K562 (cell line): Measurements from ENCODE around the gene EPB41L3. TPM values are rescaled to one million over a fixed set of nuclear protein-coding genes. Genes with fewer than 3 reads are reported as not detected.

Experiments used
- ATAC-seq: fragments of 200-7000 bp; cut with Tn5 transposase; 3 replicates; pipeline ENCODE4 v1.9.1; 2020; ENCODE audit warnings: moderate library complexity
- BruUV-seq: library from RNA; stranded (reverse); fragments of 400-500 nt; replicated peaks from 2 replicates; lab custom pipeline; 2021; lab: Mats Ljungman, UMichigan
- CTCF ChIA-PET: fragments of 300-600 bp; formaldehyde crosslinking; extraction: SDS; loops from one replicate; lab custom pipeline; 2021; ENCODE audit warnings: low intra/inter-chr PET ratio; lab: Yijun Ruan, JAX
- POLR2A ChIA-PET: fragments of 300-600, 350-650 bp; sonication (Branson Sonifier 250); formaldehyde crosslinking; extraction: SDS; loops from one replicate; lab custom pipeline; 2021; ENCODE audit warnings: antibody characterized with exemption, inconsistent platforms; lab: Yijun Ruan, JAX
- DNase-seq, 4 experiments: peaks; one replicate each; pipeline versions ENCODE4 v3.0.0 to v3.0.0-alpha.2; 2011 to 2018; ENCODE audit warnings: low spot score in 3 of 4, mixed read lengths in 3 of 4; ENCODE audit errors: extremely low read depth in 1 of 4
- FAIRE-seq: peaks from 2 replicates; lab custom pipeline; 2011; peaks lifted over from hg19 to GRCh38; lab: Jason Lieb, UNC
- H2AFZ ChIP-seq: 2 replicates; pipeline ENCODE4 v1.6.0; 2011; ENCODE audit warnings: low read depth, low read length, control low read depth, inconsistent platforms
- H3K27ac ChIP-seq: fragments of 200-600 bp; 3 replicates; pipeline ENCODE4 v1.8.0; 2011; ENCODE audit warnings: low read depth, mild to moderate bottlenecking, control low read depth, inconsistent platforms, low read length, moderate library complexity, mixed read lengths; ENCODE audit errors: extremely low read depth
- H3K27me3 ChIP-seq, 2 experiments: fragments of 300-600 bp in 1 of 2; 2 replicates in 1 of 2; 3 replicates in 1 of 2; pipeline versions ENCODE4 v1.6.0 to v1.8.0; 2011; ENCODE audit warnings: inconsistent platforms in 2 of 2, low read length in 2 of 2, mild to moderate bottlenecking in 1 of 2, mixed read lengths in 1 of 2, moderate library complexity in 1 of 2; ENCODE audit not compliant: control insufficient read depth in 2 of 2, insufficient read depth in 2 of 2
- H3K36me3 ChIP-seq: fragments of 300-600 bp; 3 replicates; pipeline ENCODE4 v1.8.0; 2011; ENCODE audit warnings: mild to moderate bottlenecking, low read length, inconsistent platforms; ENCODE audit not compliant: control insufficient read depth, insufficient read depth
- H3K4me1 ChIP-seq, 2 experiments: fragments of 200-600 bp in 1 of 2; replicated peaks in 1 of 2; 2 replicates in 1 of 2; 3 replicates in 1 of 2; pipeline versions ENCODE4 v1.5.1 to v1.8.0; 2011; ENCODE audit warnings: inconsistent platforms in 2 of 2, low read length in 2 of 2, mild to moderate bottlenecking in 1 of 2, mixed read lengths in 1 of 2, moderate library complexity in 1 of 2; ENCODE audit not compliant: control insufficient read depth in 2 of 2, insufficient read depth in 2 of 2
- H3K4me2 ChIP-seq: 2 replicates; pipeline ENCODE4 v1.6.1; 2011; ENCODE audit warnings: low read length, control low read depth, inconsistent platforms, mixed read lengths; ENCODE audit not compliant: insufficient read depth
- H3K4me3 ChIP-seq: fragments of 200-600 bp; sonication (generic), shearing (Covaris generic); 2 replicates; pipeline ENCODE4 v1.5.1; 2016; ENCODE audit warnings: control low read depth, inconsistent platforms
- H3K79me2 ChIP-seq: fragments of 200-600 bp; 3 replicates; pipeline ENCODE4 v1.8.0; 2011; ENCODE audit warnings: low read length, inconsistent platforms; ENCODE audit not compliant: control insufficient read depth, insufficient read depth
- H3K9ac ChIP-seq, 2 experiments: 2 replicates each; pipeline versions ENCODE4 v1.6.0 to v1.6.1; 2011; ENCODE audit warnings: low read depth in 2 of 2, low read length in 2 of 2, control low read depth in 1 of 2, inconsistent platforms in 1 of 2, mild to moderate bottlenecking in 1 of 2, mixed read lengths in 1 of 2; ENCODE audit not compliant: insufficient read depth in 1 of 2
- H3K9me1 ChIP-seq: one replicate; pipeline ENCODE4 v1.6.0; 2011; ENCODE audit warnings: inconsistent platforms, mild to moderate bottlenecking, low read length, moderate library complexity; ENCODE audit not compliant: control insufficient read depth, insufficient read depth
- H3K9me3 ChIP-seq: replicated peaks from 2 replicates; pipeline ENCODE4 v1.5.1; 2011; ENCODE audit warnings: low read depth, low read length, inconsistent platforms; ENCODE audit not compliant: control insufficient read depth, insufficient read depth
- H4K20me1 ChIP-seq: replicated peaks from 2 replicates; pipeline ENCODE4 v1.6.1; 2011; ENCODE audit warnings: low read length, inconsistent platforms, mixed read lengths; ENCODE audit not compliant: control insufficient read depth, insufficient read depth
- FOXK2 ChIP-seq, 2 experiments: fragments of 450-650 bp; IDR thresholded peaks in 1 of 2; conservative IDR thresholded peaks in 1 of 2; 2 replicates each; pipeline ENCODE4 v1.6.1; 2016; ENCODE audit warnings: low read depth in 2 of 2, mild to moderate bottlenecking in 1 of 2
- KLF13 ChIP-seq: fragments of 450-650 bp; IDR thresholded peaks from 2 replicates; pipeline ENCODE4 v1.6.1; 2016; ENCODE audit warnings: missing genetic modification characterization, low read depth, mild to moderate bottlenecking, missing compliant biosample characterization, moderate library complexity, borderline replicate concordance
- SP2 ChIP-seq: IDR thresholded peaks from 2 replicates; pipeline ENCODE4 v1.6.1; 2011; ENCODE audit warnings: mild to moderate bottlenecking, low read depth, low read length, moderate library complexity; ENCODE audit not compliant: poor library complexity, severe bottlenecking; ENCODE audit errors: extremely low read depth
- TGIF2 ChIP-seq: sonication (generic); formaldehyde crosslinking; IDR thresholded peaks from 2 replicates; pipeline ENCODE4 v1.8.1; 2022; ENCODE audit warnings: mild to moderate bottlenecking, missing genetic modification reagents, moderate library complexity
- ZNF699 ChIP-seq: fragments of 250-450 bp; sonication (Bioruptor Pico); IDR thresholded peaks from 2 replicates; pipeline ENCODE4 v1.8.0; 2021; ENCODE audit warnings: mild to moderate bottlenecking, moderate library complexity; ENCODE audit not compliant: insufficient replicate concordance
- WGBS: fragments of 100-300 bp; shearing (Covaris generic); methylation state at CpG from one replicate; pipeline ENCODE4 v1.1.6; 2016; ENCODE audit warnings: low coverage, mixed read lengths; ENCODE audit not compliant: insufficient coverage; ENCODE audit errors: missing lambda C conversion rate; 5-methylcytosine and 5-hydroxymethylcytosine counted together
- in situ Hi-C: fragments of 300-500 bp; cut with MboI; formaldehyde crosslinking; loops from 4 replicates; pipeline ENCODE4 v1.15.0; 2018; ENCODE audit warnings: inconsistent platforms, mixed read lengths
- intact Hi-C: fragments of 100-400 bp; cut with micrococcal nuclease; formaldehyde crosslinking; loops from 2 replicates; pipeline ENCODE4 v1.14.2; 2022
- polyA plus RNA-seq, 8 experiments: library from polyadenylated mRNA; depleted of rRNA in 4 of 8; stranded (reverse) in 5 of 8; unstranded in 3 of 8; fragments of >200 nt; fragmentation: Nextera tagmentation in 2 of 8; fragmentation: Illumina TruSeq in 1 of 8; extraction: Ambion mirVana in 2 of 8; extraction: Trizol in 1 of 8; gene quantifications; 2 replicates each; pipeline versions ENCODE4 v1.2.1 to v1.2.3, GENCODE V29; 2011 to 2014; ENCODE audit warnings: inconsistent platforms in 1 of 8, missing spikeins in 1 of 8
- total RNA-seq, 7 experiments: library from RNA; depleted of rRNA in 6 of 7; stranded (reverse); fragments of >200 nt in 6 of 7; fragmentation: Illumina TruSeq in 2 of 7; extraction: Trizol in 2 of 7; gene quantifications; 2 replicates each; pipeline versions ENCODE4 v1.2.1 to v1.2.3, GENCODE V29; 2011 to 2021; ENCODE audit warnings: low replicate concordance in 1 of 7
- TF ChIP-seq, protein P1 (sequence below), 2 experiments: fragments of 450-650 bp; formaldehyde crosslinking in 1 of 2; IDR thresholded peaks; 2 replicates each; pipeline versions ENCODE4 v1.4.0 to v1.6.1; 2014 to 2020; ENCODE audit warnings: mild to moderate bottlenecking in 2 of 2, borderline replicate concordance in 1 of 2, low read depth in 1 of 2

The EPB41L3 gene
- total and polyA plus RNA-seq, 9 of the 15 experiments (the other 6 are each of a cell fraction or from before 2014, with no cell fraction given), result 0.44 to 0.49 TPM; not detected in 7

DNA sequence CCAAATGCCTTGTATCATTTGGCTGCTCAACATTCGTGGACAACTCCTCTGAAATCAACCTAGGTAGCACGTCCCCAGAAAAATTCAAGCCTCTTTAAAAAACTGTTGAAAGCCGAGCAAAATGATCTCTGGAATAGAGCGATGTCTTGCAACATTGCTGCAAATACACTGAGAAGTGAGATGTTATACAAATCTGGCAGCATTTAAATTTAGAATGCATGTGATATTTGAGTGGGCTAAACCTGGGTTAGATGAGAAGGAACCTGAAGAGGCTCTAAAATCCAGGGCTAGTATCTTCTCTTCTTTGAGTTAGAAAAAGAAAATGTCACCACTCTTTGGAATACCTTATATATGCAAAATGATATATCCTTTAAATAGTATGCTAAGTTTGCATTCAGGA, 166.8 kb downstream of the EPB41L3 start (continued):
- TF ChIP-seq TGIF2 (CRISPR knock-in tag) (no peak), ZNF699 (no peak), SP2 (no peak), KLF13 (no peak)

DNA sequence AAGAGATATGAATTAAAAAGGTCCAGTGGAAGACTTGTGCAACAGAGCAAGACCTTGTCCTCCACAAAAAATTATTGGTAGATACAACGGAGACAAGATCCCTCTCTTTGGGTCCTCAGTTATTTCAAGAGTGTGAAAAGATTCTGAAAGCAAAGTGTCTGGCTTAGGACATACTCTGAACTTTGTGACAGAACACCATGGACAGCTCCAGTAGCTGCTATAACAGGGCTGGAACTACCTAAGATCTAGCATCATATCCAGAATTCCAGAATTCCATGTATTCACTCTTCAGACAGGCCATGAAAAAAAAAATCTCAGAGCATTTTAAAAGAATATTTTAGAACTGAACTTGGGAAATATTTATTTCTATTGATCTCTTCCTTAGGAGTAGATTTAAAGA, 173.5 kb downstream of the EPB41L3 start:
- DNase-seq (no peak), ATAC-seq (no peak), FAIRE-seq (no peak)
- no peaks in the 10 kb centered on the region for H3K9me1 ChIP-seq
- H4K20me1 ChIP-seq, result no peaks in the 10 kb centered on the region
- H2AFZ ChIP-seq, result no peak overlapping the region
- CTCF ChIA-PET, result no interaction called here
- no peaks in the 10 kb centered on the region for H3K4me1 ChIP-seq
- intact Hi-C loops (no loop called here), in situ Hi-C loops (no loop called here)
- BruUV-seq, result no TSS peak
- no peaks in the 10 kb centered on the region; a peak in 1 of 5 replicates for H3K27me3 ChIP-seq
- TF ChIP-seq FOXK2 (conservative IDR thresholded peaks at IDR 0.05 in 1 of 2, IDR thresholded peaks at IDR 0.05 in 1 of 2; ENCODE audit: low read depth in 2 of 2), result no peak
- TF ChIP-seq, protein P1, sequence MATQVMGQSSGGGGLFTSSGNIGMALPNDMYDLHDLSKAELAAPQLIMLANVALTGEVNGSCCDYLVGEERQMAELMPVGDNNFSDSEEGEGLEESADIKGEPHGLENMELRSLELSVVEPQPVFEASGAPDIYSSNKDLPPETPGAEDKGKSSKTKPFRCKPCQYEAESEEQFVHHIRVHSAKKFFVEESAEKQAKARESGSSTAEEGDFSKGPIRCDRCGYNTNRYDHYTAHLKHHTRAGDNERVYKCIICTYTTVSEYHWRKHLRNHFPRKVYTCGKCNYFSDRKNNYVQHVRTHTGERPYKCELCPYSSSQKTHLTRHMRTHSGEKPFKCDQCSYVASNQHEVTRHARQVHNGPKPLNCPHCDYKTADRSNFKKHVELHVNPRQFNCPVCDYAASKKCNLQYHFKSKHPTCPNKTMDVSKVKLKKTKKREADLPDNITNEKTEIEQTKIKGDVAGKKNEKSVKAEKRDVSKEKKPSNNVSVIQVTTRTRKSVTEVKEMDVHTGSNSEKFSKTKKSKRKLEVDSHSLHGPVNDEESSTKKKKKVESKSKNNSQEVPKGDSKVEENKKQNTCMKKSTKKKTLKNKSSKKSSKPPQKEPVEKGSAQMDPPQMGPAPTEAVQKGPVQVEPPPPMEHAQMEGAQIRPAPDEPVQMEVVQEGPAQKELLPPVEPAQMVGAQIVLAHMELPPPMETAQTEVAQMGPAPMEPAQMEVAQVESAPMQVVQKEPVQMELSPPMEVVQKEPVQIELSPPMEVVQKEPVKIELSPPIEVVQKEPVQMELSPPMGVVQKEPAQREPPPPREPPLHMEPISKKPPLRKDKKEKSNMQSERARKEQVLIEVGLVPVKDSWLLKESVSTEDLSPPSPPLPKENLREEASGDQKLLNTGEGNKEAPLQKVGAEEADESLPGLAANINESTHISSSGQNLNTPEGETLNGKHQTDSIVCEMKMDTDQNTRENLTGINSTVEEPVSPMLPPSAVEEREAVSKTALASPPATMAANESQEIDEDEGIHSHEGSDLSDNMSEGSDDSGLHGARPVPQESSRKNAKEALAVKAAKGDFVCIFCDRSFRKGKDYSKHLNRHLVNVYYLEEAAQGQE (IDR thresholded peaks at IDR 0.05; ENCODE audit: borderline replicate concordance), result peak; percentile 51
- TF ChIP-seq, protein P1 (CRISPR knock-in tag; IDR thresholded peaks at IDR 0.05; ENCODE audit: low read depth), result no peak
- H3K27ac ChIP-seq, result no peak overlapping the region
- no peak overlapping the region for H3K9ac ChIP-seq
- no peak overlapping the region for H3K4me2 ChIP-seq
- H3K4me3 ChIP-seq, result no peak overlapping the region
- no peaks in the 10 kb centered on the region for H3K9me3 ChIP-seq
- H3K36me3 ChIP-seq, result no peaks in the 10 kb centered on the region
- WGBS, result 6% methylated on average over 1 of the region's 1 CpG
- no peaks in the 10 kb centered on the region for H3K79me2 ChIP-seq
- POLR2A ChIA-PET, result interaction anchor here (0.6 kb wide), 1 partner anchor 622 kb away, joined by 3 read pairs; no protein-coding TSS in a partner anchor
